Retina (tissue), 1 donor: ENCODE data around the gene CDIPT.
"Not testable (repeated sequence)": the region's sequence is repeated elsewhere in the genome, so short reads cannot be mapped to it uniquely, and the experiment has no call there.

Experiments used
- DNase-seq: peaks from one replicate; pipeline ENCODE4 v3.0.0-alpha.2; 2016

Gene CDIPT

GRCh38 chr16:29857133-29857760, 5.8 kb downstream of the CDIPT start:
- no peak for DNase-seq

DNA sequence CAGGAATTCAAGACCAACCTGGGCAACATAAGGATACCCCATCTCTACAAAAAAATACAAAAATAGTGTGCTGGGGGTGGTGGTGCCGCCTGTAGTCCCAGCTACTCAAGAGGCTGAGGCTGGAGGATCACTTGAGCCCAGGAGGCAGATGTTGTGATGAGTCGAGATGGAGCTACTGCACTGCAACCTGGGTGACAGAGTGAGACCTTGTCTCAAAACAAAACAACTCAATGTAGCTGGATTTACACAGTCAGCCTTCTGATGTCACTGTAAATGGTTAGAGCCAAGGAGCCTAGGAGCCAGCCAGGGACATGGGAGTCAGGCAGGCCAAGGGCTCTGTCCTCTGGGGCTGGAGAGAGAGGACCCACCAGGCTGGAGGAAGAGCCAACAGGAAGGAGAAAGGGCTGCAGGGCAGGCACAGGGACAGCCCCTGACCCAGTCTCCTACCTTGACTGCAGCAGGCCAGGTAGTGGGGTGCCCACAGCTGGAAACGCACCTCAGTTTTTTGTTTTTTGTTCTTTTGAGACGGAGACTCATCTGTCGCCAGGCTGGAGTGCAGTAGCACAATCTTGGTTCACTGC, 8.4 kb downstream of the CDIPT start:
- no peak for DNase-seq

GRCh38 chr16:29852654-29853053, 10.4 kb downstream of the CDIPT start:
- no peak for DNase-seq

GRCh38 chr16:29850998-29851397, 12.0 kb downstream of the CDIPT start:
- DNase-seq: no peak

- no peak for DNase-seq
Measured at GRCh38 chr16:29849505-29849904, 13.5 kb downstream of the CDIPT start.

DNA sequence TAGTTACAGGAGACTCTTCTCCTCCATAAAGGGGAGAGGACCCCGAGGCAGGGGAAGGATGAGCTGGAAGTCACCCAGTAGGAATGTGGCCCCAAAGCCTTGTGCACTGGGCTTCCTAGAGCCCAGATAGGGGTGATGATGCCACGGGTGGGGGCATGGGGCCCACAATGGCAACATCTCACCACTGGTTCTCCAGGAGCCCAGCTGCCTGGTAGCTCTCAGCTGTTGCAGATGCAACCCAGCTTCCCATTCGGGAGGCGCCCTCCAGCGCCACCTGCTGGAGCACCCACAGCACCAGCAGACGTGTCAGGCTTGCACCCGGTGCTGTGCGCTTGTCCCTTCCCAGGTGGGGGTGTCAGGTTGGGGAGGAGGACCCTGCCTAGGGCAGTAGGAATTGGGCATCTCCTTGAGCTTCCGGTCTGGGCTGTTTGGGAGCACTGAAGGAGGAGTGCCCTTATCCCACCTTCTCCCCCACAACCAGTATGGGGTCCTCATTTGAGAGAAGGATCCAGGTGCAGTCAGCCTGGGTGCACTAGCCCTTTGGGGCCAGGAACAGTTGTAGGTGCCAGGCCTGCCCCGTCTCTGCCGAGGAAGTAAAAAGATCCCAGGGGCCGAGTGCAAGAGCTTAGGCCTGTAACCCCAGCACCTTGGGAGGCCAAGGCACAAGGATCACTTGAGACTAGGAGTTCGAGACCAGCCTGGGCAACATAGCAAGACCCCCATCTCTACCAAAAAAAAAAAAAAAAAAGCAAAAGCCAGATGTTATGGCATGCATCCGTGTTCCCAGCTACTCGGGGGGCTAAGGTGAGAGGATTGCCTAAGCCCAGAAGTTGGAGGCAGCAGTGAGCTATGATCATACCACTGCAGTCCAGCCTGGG, 14.4 kb downstream of the CDIPT start:
- DNase-seq: peak; percentile 74

- no peak for DNase-seq
Measured at GRCh38 chr16:29845656-29846055, 17.4 kb downstream of the CDIPT start.

- DNase-seq: no peak
Measured at GRCh38 chr16:29844575-29845331, 18.3 kb downstream of the CDIPT start.

DNA sequence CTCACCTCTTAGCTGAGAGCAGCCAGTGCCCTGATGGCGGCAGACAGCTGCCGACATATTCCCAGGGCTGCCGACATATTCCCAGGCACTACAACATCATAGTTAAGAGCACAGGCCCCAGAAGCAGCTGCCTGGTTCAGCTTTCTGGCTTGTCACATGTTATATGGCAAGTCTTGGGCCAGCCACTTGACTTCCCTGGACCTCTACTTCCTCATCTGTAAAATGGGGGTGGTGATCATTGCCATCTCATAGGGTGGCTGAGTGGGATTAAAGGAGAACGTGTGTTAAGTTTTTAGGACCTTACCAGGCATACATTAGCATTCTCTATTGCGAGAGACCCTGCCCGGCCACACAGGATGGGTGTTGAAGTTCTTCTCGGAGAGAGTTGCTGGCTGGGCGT, 19.1 kb downstream of the CDIPT start:
- DNase-seq: no peak

GRCh38 chr16:29842732-29843346, 20.2 kb downstream of the CDIPT start:
- no peak for DNase-seq

DNA sequence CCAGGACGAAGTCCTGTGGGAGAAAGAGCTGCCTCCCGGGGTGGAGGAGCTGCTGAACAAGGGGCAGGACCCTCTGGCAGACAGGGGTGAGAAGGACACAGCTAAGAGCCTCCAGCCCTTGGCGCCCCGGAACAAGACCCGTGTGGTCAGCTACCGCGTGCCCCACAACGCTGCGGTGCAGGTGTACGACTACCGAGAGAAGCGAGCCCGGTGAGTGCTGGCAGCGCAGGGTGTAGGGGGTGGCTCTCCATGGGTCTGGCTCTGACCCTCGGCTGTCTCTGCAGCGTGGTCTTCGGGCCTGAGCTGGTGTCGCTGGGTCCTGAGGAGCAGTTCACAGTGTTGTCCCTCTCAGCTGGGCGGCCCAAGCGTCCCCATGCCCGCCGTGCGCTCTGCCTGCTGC, 21.4 kb downstream of the CDIPT start:
- no peak for DNase-seq

DNA sequence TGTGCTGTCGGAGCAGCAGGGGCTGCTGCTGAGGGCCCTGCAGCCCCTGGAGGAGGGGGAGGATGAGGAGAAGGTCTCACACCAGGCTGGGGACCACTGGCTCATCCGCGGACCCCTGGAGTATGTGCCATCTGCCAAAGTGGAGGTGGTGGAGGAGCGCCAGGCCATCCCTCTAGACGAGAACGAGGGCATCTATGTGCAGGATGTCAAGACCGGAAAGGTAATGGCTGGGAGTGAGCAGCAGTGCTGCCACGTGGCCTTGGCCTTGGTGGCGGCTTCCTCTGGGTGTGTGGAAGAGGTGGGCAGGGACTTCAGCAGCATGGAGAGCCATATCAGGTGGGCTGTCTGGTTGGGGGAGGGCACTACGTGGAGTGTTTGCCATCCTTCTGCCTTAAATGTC, 22.8 kb downstream of the CDIPT start:
- DNase-seq: no peak

GRCh38 chr16:29839822-29840221, 23.2 kb downstream of the CDIPT start:
- no peak for DNase-seq

DNA sequence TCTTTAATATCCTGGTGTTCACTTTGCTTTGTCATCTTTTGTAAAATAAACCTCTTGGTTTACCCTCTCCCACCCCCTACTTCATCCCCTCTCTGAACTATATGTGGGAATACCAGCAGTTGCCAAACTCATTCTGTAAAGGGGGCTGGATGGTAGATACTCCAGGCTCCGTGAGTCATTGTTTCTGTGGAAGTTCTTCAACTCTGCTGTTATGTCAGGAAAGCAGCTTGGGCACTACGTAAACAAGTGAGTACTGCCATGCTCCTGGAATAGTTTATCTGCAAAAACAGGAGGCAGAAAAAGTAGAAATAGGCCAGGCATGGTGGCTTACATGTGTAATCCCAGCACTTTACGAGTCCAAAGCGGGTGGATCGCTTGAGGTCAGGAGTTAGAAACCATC, 25.2 kb downstream of the CDIPT start:
- no peak for DNase-seq

GRCh38 chr16:29836623-29837022, 26.4 kb downstream of the CDIPT start:
- no peak for DNase-seq

DNA sequence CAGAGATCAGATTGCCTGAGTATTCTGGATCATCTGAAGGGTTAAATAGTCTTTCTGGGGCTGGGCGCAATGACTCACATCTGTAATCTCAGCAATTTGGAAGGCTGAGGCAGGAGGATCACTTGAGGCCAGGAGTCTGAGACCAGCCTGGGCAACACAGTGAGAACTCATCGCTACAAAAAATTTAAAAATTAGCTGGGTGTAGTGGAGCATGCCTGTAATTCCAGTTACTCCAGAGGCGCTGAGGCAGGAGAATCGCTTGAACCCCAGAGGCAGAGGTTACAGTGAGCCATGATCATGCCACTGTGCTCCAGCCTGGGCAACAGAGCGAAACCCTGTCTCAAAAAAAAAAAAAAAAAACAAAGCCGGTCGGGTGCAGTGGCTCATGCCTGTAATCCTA, 27.1 kb downstream of the CDIPT start:
- no peak for DNase-seq

GRCh38 chr16:29834079-29834478, 28.9 kb downstream of the CDIPT start:
- DNase-seq: no peak

- DNase-seq: not testable (repeated sequence)
Measured at GRCh38 chr16:29833219-29833618, 29.8 kb downstream of the CDIPT start.

DNA sequence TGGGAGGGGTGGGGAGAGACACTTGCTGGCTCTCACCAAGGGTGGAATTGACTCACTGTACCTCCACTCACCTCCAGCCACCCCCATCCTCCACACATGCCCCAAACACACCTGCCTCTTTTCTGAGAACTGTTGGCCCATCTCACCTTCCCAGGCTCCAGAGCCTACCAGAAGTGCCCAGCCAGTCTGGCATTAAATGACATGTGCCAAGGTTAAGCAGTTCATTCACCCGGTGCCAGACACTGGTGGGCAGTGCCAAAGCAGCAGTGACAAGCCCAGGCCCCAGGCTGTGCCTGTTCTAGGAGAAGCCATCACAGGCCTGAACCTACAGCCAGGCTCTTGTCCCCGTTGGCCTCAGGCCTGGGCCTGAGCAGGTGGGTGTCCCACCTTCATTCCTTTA, 31.5 kb downstream of the CDIPT start:
- no peak for DNase-seq

- no peak for DNase-seq
Measured at GRCh38 chr16:29830774-29831173, 32.3 kb downstream of the CDIPT start.

DNA sequence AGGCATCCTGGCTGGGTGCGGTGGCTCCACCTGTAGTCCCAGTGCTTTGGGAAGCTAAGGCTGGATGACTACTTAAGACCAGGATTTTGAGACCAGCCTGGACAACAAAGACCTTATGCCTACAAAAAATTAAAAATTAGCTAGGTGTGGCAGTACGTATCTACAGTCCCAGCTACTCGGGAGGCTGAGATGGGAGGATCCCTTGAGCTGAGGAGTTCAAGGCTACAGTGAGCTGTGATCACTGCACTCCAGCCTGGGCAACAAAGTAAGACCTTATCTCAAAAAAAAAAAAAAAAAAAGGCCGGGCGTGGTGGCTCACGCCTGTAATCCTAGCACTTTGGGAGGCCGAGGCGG, 36.7 kb downstream of the CDIPT start:
- no peak for DNase-seq

GRCh38 chr16:29825145-29826044, 37.6 kb downstream of the CDIPT start:
- DNase-seq: peak; percentile 74
